ENCODE measurements around the gene HTN3.

DNA sequence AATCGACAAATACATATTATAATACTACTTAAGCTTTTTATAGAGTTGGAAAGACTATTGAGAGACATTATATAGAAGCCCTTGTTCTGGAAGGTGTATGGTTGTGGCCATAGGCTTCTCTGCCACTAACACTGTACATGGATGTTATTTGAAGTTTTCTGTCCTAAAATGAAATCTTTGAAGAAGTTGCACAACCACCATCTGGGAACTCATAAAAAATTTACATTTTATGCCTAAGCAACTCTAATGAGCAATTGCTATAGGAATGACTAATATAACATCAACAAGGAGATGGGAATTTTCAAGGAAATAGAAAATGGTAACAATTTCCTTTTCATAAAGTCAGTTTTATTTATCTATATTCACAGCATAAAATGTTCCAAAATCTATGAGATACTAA, 29.4 kb downstream of the HTN3 start:
- TF ChIP-seq COPS2 (conservative IDR thresholded peaks at IDR 0.05) (no peak), CBFB (CRISPR knock-in tag; IDR thresholded peaks at IDR 0.05) (no peak), ZNF644 (tag; IDR thresholded peaks at IDR 0.05; ENCODE audit: low read depth) (no peak), MYNN (IDR thresholded peaks at IDR 0.05) (no peak), MYNN (CRISPR knock-in tag; IDR thresholded peaks at IDR 0.05) (no peak)
- TF ChIP-seq, protein P1, sequence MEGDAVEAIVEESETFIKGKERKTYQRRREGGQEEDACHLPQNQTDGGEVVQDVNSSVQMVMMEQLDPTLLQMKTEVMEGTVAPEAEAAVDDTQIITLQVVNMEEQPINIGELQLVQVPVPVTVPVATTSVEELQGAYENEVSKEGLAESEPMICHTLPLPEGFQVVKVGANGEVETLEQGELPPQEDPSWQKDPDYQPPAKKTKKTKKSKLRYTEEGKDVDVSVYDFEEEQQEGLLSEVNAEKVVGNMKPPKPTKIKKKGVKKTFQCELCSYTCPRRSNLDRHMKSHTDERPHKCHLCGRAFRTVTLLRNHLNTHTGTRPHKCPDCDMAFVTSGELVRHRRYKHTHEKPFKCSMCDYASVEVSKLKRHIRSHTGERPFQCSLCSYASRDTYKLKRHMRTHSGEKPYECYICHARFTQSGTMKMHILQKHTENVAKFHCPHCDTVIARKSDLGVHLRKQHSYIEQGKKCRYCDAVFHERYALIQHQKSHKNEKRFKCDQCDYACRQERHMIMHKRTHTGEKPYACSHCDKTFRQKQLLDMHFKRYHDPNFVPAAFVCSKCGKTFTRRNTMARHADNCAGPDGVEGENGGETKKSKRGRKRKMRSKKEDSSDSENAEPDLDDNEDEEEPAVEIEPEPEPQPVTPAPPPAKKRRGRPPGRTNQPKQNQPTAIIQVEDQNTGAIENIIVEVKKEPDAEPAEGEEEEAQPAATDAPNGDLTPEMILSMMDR (IDR thresholded peaks at IDR 0.05 in 2 of 3, conservative IDR thresholded peaks at IDR 0.05 in 1 of 3; ENCODE audit: insufficient read depth in 2 of 3, low read depth in 1 of 3, low read length in 3 of 3): no peak
- TF ChIP-seq, protein P2, sequence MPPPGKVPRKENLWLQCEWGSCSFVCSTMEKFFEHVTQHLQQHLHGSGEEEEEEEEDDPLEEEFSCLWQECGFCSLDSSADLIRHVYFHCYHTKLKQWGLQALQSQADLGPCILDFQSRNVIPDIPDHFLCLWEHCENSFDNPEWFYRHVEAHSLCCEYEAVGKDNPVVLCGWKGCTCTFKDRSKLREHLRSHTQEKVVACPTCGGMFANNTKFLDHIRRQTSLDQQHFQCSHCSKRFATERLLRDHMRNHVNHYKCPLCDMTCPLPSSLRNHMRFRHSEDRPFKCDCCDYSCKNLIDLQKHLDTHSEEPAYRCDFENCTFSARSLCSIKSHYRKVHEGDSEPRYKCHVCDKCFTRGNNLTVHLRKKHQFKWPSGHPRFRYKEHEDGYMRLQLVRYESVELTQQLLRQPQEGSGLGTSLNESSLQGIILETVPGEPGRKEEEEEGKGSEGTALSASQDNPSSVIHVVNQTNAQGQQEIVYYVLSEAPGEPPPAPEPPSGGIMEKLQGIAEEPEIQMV (tag; conservative IDR thresholded peaks at IDR 0.05; ENCODE audit: low read depth): no peak
